Kidney capillary endothelial cell (primary cell): ENCODE measurements around the gene ROCK2.

ENCODE experiments used
- DNase-seq: peaks from one replicate; pipeline ENCODE4 v3.0.0-alpha.2; 2018; ENCODE audit warnings: low spot score

Gene ROCK2

DNA sequence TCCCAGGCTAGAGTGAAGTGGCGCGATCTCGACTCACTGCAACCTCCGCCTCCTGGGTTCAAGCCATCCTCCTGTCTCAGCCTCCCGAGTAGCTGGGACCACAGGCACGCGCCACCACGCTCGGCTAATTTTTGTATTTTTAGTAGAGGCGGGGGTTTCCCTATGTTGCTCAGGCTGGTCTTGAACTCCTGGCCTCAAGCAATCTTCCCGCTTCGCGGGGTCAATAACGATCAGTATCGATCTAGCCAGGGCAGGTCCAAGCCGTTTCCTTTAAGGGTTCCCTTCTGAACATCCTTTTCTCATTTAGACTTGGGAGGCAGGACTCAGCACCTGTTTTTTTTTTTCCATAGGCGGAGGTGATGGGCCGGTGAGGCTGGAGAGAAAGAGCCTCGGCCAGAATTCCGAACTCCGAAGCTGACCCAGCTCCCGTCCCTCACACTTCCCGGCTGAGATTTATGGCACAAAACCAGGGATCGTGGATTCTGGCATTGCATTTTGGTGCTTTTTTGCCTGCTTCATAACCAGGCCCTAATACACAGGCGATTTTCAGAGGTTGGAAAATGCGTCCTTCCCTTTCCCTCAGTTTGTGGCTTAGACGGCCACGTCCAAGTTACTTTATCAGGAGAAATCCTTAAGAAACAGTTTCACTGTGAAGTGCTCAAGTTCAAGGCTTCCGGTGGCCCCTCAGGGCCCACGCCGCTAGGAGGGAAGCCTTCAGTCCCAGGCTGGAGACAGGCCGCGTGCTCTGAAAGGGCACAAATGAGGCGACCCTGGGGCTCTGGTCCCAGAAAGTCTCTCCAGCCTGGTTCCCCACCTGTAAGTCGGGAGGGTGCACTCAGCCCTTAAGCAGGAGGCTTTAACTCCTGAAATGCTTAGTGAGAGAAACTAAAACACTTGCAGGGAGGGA lies 190.2 kb downstream of the ROCK2 start:
- no peak for DNase-seq

DNA sequence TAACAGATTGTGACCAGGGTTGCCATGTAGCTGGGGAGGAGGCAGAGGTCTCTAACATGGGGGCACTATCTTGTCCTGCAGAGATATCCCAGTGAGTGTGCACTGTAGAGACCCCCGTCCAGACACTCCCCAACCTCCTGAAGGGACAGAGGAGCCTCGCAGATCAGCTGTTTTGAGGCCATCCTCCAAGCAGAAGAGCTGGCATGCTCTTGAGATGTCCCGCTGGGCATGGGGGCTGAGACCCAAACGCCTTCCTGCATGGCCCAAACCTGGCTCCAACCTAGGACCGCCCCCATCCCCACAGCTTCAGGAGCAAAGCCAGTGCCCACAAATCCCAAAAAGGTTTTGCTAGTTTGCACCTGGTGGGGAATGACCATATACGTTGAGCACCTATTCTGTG lies 191.8 kb downstream of the ROCK2 start:
- DNase-seq: no peak

DNA sequence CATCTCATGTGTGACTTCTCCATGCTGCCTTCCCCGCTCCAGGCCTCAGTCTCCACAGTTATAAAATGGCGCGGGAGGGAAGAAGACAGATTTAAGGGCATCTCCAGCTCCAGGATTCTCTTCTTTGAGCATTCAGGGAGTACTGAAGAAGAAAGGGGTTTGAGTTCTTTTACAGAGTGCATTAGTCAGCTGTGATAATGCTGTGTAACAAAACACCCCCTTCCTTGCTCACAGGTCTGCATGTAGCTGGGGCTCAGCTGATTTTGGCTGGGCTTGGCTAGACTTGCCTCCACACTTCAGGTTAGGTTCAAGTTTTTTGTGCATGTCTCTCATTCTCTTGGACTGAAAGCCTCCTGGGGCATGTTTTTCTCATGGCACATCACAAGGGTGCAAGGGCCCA lies 197.2 kb downstream of the ROCK2 start:
- DNase-seq: no peak

DNA sequence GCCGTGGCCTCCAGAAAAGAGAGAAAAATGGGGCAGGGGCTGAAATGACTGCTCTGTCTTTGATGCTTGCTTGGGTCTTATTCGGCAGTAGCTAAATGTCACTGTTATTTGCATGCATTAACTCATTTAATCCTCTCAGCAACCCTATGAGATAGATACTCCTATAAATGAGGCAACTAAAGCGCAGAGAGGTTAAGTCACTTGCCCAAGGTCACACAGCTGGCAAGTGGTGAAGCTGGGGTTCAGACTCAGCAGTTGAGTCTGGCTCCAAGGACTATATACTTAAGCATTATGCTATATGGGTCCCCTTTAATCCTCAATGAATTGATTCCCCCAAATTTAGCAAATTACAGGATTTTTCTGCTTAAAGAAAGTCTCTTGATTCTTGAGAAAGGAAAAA lies 198.4 kb downstream of the ROCK2 start:
- DNase-seq: no peak

DNA sequence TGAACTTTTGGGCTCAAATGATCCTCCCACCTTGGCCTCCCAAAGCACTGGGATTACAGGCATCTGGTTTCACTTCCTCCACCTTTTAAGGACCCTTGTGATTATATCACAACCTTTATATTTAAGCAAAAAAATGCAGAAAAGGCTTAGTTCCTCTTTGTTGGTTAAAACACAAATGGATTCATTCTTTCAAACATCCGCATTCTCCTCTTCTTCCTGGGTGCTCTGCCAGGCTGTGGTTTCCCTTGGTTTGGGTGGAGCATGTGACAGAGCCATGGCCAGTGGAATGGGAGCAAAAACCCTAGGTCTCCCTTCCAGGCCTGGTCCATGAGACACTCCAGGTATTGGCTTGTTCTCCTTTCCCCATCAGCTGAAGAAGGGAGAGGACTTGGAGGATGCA lies 199.1 kb downstream of the ROCK2 start:
- no peak for DNase-seq

DNA sequence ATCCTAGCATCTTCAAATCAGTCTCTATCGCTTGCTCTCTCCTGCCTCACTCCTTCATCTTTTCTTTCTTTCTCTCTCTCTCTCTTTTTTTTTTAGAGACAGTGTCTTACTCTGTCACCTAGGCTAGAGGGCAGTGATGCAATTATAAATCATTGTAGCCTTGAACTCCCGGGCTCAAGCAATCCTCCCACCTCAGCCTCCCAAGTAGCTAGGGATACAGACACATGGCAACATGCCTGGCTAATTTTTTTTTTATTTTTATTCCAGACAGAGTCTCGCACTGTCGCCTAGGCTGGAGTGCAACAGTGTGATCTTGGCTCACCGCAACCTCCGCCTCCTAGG lies 199.7 kb downstream of the ROCK2 start:
- no peak for DNase-seq

DNA sequence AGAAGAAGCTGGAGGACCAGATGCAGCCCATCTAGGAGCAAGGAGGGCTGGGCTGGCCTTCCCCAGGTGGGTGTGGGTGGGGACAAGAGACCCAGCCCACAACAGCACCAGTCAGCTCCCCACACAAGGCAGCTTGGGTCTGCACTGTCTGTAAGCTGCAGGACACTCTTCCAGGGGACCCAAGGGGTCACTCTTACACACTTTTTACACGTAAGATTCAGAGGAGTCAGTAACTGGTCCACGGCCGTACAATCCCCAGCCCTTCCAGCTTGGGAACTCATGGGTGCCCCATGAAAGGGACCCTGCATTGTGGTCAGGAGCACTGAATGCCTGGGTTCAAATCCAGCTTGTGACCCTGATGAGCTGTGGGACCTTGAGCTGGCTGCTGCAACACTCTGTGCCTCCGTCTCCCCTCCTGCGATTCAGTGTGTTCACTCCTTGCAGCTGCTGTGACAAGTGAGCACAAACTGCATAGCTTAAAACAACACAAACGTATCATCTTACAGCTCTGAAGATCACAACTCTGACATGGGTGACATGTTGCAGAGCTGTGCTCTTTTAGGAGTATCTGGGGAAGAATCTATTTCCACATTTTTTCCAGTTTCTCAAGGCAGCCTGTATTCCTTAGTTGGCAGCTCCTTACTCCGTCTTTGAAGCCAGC lies 200.2 kb downstream of the ROCK2 start:
- DNase-seq: no peak

DNA sequence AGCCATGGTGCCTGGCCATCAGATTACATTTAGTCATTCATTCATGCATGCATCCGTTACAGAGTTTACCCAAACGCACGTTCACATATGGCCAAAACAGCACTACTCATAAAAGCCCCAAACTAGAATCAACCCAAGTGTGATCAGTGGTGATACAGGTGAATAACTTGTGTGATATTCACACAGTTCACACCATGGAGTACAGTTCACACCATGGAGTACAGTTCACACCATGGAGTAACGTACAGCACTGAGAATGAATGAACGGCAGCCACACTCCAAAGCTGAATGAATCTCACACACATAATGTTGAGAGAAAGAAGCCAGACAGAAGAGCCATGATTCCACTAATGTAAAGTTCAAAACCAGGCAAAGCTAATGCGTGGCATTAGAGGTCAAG lies 201.4 kb downstream of the ROCK2 start:
- no peak for DNase-seq

DNA sequence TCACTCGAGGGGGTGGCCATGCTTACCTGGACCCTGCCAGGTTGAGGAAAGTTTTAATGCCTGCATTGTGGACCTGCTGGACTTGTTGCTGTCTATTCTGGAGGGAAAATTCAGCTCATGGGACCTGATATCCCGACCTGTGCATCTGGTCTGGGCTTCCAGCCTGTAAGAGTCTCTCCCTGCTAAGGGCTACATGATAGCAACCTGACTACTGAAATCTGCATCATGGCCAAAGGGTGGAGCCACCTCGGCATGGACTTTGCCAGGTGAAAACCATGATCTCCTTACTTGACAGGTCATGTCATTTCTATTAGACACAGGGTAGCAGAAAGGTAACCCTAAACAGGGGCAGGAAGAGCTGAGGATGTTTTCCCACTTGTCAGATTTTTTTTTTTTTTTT lies 202.1 kb downstream of the ROCK2 start:
- DNase-seq: no peak

DNA sequence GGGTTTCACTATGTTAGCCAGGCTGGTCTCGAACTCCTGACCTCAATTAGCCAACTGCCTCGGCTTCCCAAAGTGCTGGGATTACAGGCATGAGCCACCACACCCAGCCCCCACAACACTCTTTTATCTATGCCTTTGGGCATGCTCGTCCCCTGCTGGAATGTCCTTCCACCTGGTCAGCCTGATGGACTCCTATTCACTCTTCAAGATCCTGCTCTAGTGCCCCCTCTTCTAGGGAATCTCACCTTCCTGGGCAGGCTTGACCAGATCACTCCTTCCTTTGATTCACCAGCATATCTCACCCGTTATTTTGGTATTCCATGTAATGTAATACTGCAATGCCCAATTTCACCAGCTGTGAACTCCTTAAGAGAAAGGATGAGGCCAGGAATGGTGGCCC lies 203.1 kb downstream of the ROCK2 start:
- no peak for DNase-seq

DNA sequence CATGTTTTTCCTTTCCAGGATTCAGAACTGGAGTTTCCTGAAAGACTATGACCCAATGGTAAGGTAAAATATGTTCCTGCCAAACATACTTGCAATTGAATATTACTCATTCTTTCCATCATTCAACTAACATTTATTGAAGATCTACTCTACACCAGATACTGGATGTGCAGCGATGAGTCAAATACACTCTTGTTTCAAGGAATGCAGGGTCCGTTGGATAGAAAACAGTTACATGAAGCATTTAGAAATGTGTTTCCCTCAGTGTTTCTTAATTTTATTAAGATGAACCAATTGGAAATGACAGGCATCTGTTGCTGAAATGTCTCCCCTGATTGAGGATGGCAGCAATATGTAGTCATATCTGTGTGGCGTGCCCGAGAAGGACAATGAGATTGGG lies 203.9 kb downstream of the ROCK2 start:
- no peak for DNase-seq

DNA sequence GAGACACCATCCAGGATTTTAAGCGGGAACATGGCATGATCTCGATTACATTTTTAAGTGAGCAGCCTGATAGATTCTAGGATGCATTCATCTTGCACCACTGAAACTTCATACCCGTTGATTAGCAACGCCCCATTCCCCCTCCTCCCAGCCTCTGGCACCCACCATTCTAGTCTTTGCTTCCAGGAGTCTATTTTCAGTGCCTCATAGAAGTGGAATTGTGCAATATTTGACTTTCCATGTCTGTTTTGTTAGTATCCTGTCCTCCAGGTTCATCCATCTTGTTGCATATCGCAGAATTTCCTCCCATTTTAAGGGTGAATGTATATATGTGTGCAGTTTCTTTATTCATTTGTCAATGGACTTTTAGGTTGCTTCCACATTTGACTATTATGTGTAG lies 210.1 kb downstream of the ROCK2 start:
- no peak for DNase-seq

DNA sequence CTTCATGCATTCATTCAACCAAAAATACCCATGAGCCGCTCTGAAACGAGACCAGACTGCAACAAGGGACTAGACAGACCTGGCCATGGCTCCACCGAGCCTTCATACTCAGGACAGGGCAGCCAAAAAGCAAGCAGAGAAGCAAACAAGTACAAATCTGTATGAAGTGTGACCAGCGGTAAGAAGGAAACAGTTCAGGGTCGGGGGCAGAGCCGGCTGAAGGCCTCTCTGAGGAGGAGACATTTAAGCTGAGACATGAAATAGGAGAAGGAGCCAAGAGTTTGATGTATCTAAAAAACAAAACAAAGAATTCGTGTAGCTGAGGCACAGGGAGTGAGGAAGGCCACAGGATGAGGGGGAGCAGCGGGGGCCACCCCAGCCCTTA lies 210.5 kb downstream of the ROCK2 start:
- no peak for DNase-seq

DNA sequence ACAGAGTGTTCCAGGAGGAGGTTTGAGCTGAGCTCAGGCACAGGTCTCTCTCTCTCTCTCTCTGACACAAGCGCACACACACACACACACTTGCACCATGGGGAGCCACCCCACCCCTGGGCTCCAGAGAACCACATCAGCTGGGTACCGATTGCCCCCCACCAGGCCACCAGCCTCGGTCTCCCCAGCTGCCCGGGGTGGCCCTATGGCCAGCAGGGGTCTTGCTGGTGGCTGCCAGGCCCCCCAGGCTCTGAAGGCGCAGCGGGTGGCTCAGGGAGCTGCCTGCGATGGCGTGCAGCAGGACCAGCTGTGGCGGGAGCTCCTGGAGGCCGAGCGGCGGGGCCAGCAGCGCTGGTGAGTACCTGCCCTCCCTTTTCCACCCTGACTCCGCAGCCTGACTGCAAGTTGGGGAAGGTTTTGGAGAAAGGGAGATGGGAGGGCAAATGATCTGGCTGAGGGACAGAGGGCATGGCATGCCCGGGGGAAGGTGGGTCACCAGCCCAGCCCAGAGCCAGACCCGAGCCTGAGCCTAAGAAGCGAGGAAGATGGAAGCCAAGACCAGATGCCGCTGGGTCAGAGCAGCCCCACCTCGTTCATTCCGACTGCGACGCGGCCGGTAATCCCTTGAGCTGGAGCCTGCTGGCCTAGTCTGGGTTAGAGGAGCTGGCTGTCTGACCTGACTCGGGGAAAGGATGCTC lies 211.0 kb downstream of the ROCK2 start:
- no peak for DNase-seq

DNA sequence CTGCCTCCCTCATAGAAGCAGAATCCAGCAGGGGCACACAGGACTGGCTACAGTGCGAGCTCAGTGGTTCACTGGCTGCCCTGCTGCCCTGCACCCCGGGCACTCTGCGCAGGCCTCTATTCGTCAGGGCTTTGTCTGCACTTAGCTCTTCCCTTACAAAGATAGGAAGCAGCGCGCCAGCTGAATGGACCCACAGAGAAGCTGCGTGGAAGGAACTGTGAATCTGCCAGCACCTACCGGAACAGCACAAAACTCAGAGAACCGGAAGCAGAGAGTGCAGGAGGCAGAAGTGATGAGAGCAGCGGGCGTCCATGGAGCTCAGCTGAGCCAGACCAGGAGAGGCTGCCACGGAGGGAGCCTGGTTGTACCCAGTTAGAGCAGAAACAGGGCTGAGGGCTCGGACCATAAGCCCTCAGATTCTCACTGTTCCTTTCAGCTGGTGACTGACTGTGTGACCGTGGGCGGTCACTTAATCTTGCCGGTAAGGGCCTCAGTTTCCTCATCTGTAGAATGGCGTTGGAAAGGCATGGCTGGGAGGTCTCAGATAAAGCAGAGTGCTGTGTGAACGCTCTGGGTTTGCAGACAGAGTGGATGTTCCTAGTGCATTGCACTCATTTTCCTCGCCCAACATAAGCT lies 212.3 kb downstream of the ROCK2 start:
- no peak for DNase-seq

DNA sequence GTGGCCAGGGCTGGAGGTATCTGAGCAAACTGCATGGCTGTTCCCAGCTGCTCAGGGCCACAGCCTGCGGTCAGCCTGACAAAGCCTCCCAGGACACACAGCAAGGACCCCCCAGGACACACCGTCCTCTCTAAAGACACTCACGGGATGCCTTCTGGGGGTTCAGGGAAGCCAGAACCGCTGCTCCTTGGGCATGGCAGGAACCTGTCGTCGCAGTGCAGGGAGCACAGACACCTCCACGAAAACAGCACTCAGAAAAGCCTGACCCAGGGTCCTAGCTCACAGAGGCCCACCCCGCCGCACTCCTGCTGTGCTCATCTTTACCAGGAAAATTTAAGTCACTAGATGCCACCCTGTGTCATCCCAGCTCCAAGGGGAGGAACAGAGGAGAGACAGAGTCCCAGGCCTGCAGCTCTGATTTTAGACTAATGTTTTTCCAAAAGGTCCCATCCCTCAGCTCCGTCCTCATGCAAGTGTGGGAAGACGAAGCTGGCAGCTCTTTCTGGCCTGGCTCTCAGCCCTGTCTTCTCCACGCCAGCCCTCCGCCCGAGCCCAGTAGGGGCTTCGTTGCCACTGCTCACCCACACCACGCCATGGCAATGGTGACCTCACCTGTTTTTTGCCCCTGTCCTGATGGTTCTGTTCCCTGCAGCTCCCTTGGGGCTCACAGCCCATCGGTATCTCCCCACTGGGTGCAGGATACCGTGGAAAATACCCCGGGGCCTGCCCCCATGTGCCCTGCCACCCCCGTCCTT lies 213.1 kb downstream of the ROCK2 start:
- no peak for DNase-seq
